ENCODE measurements around the gene FBXL7.

Gene FBXL7

GRCh38 chr5:15885156-15885555, 385.2 kb downstream of the FBXL7 start:
- H3K27ac ChIP-seq, result no peak overlapping the region
- TF ChIP-seq, protein P1, sequence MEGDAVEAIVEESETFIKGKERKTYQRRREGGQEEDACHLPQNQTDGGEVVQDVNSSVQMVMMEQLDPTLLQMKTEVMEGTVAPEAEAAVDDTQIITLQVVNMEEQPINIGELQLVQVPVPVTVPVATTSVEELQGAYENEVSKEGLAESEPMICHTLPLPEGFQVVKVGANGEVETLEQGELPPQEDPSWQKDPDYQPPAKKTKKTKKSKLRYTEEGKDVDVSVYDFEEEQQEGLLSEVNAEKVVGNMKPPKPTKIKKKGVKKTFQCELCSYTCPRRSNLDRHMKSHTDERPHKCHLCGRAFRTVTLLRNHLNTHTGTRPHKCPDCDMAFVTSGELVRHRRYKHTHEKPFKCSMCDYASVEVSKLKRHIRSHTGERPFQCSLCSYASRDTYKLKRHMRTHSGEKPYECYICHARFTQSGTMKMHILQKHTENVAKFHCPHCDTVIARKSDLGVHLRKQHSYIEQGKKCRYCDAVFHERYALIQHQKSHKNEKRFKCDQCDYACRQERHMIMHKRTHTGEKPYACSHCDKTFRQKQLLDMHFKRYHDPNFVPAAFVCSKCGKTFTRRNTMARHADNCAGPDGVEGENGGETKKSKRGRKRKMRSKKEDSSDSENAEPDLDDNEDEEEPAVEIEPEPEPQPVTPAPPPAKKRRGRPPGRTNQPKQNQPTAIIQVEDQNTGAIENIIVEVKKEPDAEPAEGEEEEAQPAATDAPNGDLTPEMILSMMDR (conservative IDR thresholded peaks at IDR 0.05), result no peak

DNA sequence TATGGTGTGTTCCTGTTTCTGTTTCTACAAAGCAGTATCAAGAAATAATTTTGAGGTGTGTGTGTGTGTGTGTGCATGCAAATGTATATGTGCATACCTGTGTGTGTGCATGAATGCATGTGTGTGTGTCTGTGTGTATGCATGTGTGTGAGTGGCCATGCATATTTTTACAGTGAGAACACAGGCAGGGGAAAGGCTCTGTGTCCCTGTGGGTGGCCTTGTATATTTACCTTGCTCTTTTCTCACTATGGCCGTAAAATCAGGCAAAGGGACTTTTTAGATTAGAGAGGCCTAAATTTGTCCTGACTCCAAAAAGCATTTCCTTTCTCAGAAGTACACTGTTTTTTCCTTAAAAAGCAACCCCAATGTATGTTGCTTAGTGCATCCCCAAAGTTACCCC, 386.2 kb downstream of the FBXL7 start:
- H3K27ac ChIP-seq, result peak overlapping the region; percentile 38

GRCh38 chr5:15887093-15887492, 387.1 kb downstream of the FBXL7 start:
- TF ChIP-seq, protein P1 (conservative IDR thresholded peaks at IDR 0.05), result no peak
- H3K27ac ChIP-seq, result peak overlapping the region; percentile 38; the same call in 1 of the 2 replicates

More for the DNA sequence above, 386.2 kb downstream of the FBXL7 start:
- TF ChIP-seq, protein P1 (conservative IDR thresholded peaks at IDR 0.05), result no peak

DNA sequence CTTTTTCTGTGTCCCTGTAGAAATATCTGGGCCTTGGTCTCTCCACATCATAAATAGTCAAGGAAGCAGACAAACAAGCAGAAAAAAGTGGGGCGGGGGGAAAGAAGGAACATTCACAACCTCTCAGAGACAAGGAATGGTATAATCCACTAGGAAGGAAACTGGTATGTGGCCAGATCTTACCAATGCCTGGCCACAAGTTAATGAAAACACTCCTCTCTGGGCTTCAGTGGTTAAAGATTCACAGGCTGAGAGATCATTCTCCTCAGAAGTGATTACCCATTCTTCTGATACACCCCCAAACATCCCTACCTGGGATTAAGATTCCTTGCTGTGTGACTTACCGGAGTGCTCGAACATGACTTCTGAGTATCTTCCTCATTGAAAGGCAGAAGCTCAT, 389.0 kb downstream of the FBXL7 start:
- no peak overlapping the region for H3K27ac ChIP-seq
- TF ChIP-seq, protein P1 (conservative IDR thresholded peaks at IDR 0.05), result no peak

DNA sequence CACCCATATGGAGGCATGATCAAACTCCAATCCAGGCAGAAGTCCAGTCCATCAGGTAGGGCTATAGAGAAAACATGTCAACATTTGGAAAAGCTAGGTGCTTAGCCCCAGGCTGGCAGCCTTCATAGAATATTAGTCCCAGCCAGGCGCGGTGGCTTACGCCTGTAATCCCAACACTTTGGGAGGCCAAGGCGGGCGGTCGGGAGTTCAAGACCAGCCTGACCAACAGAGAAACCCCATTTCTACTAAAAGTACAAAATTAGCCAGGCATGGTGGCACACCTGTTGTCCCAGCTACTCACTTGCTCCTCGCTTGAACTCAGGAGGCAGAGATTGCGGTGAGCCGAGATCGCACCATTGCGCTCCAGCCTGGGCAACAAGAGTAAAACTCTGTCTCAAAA, 393.9 kb downstream of the FBXL7 start:
- TF ChIP-seq, protein P1 (conservative IDR thresholded peaks at IDR 0.05), result no peak
- no peak overlapping the region for H3K27ac ChIP-seq

DNA sequence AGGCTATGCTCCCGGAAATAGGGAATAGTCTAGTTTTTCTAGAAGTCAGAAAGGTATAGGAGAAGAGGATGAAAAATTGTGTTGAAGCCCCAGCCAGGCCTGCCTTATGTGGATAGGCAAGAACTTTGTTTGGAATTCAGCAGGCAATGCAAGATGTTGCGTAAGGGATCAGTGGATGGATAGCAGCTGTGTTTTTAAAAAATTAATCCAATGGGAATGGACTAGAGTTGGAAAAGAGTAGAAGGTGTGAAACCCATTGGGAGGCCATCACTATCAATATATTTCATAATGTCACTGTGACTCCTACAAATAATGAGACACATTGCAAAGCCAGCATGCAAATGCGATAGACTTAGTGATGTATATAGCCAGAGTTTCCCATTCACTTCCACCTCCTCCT, 397.7 kb downstream of the FBXL7 start:
- no peak overlapping the region for H3K27ac ChIP-seq
- TF ChIP-seq, protein P1 (conservative IDR thresholded peaks at IDR 0.05), result no peak

GRCh38 chr5:15898641-15899040, 398.7 kb downstream of the FBXL7 start:
- TF ChIP-seq, protein P1 (conservative IDR thresholded peaks at IDR 0.05), result no peak
- no peak overlapping the region for H3K27ac ChIP-seq
